ENCODE measurements around the gene USP38.
"Not testable (repeated sequence)": the region's sequence is repeated elsewhere in the genome, so short reads cannot be mapped to it uniquely, and the experiment has no call there.

Gene USP38

GRCh38 chr4:143203577-143203976 lies 18.9 kb downstream of the USP38 start:
- in situ Hi-C loops (cut with MboI; ENCODE audit: low sequenced_read_pairs), result no loop called here

GRCh38 chr4:143207555-143207954 lies 22.8 kb downstream of the USP38 start:
- in situ Hi-C loops (cut with MboI; ENCODE audit: low sequenced_read_pairs), result no loop called here

GRCh38 chr4:143212566-143212965 lies 27.8 kb downstream of the USP38 start:
- in situ Hi-C loops (cut with MboI; ENCODE audit: low sequenced_read_pairs), result no loop called here

- in situ Hi-C loops (cut with MboI; ENCODE audit: low sequenced_read_pairs), result no loop called here
Observed at GRCh38 chr4:143215873-143216272, 31.2 kb downstream of the USP38 start.

- in situ Hi-C loops (cut with MboI; ENCODE audit: low sequenced_read_pairs), result no loop called here
Observed at GRCh38 chr4:143224255-143224654, 39.5 kb downstream of the USP38 start.

GRCh38 chr4:143225167-143225566 lies 40.5 kb downstream of the USP38 start:
- in situ Hi-C loops (cut with MboI; ENCODE audit: low sequenced_read_pairs), result no loop called here

GRCh38 chr4:143230683-143231082 lies 46.0 kb downstream of the USP38 start:
- in situ Hi-C loops (cut with MboI; ENCODE audit: low sequenced_read_pairs), result no loop called here

- in situ Hi-C loops (cut with MboI; ENCODE audit: low sequenced_read_pairs), result no loop called here
Observed at GRCh38 chr4:143232277-143232676, 47.6 kb downstream of the USP38 start.

GRCh38 chr4:143234153-143234552 lies 49.4 kb downstream of the USP38 start:
- in situ Hi-C loops (cut with MboI; ENCODE audit: low sequenced_read_pairs), result no loop called here

- in situ Hi-C loops (cut with MboI; ENCODE audit: low sequenced_read_pairs), result not testable (repeated sequence)
Observed at GRCh38 chr4:143237195-143237594, 52.5 kb downstream of the USP38 start.

GRCh38 chr4:143240939-143241679 lies 56.4 kb downstream of the USP38 start:
- in situ Hi-C loops (cut with MboI; ENCODE audit: low sequenced_read_pairs), result no loop called here

- in situ Hi-C loops (cut with MboI; ENCODE audit: low sequenced_read_pairs), result no loop called here
Observed at GRCh38 chr4:143241892-143242291, 57.2 kb downstream of the USP38 start.

GRCh38 chr4:143243041-143243440 lies 58.3 kb downstream of the USP38 start:
- in situ Hi-C loops (cut with MboI; ENCODE audit: low sequenced_read_pairs), result no loop called here

GRCh38 chr4:143246977-143247376 lies 62.3 kb downstream of the USP38 start:
- in situ Hi-C loops (cut with MboI; ENCODE audit: low sequenced_read_pairs), result no loop called here

GRCh38 chr4:143247866-143248265 lies 63.1 kb downstream of the USP38 start:
- in situ Hi-C loops (cut with MboI; ENCODE audit: low sequenced_read_pairs), result no loop called here

- in situ Hi-C loops (cut with MboI; ENCODE audit: low sequenced_read_pairs), result no loop called here
Observed at GRCh38 chr4:143248827-143249226, 64.1 kb downstream of the USP38 start.

GRCh38 chr4:143250617-143251016 lies 65.9 kb downstream of the USP38 start:
- in situ Hi-C loops (cut with MboI; ENCODE audit: low sequenced_read_pairs), result no loop called here

- in situ Hi-C loops (cut with MboI; ENCODE audit: low sequenced_read_pairs), result no loop called here
Observed at GRCh38 chr4:143251348-143251747, 66.6 kb downstream of the USP38 start.

GRCh38 chr4:143251779-143252178 lies 67.1 kb downstream of the USP38 start:
- in situ Hi-C loops (cut with MboI; ENCODE audit: low sequenced_read_pairs), result no loop called here

GRCh38 chr4:143252478-143252877 lies 67.8 kb downstream of the USP38 start:
- in situ Hi-C loops (cut with MboI; ENCODE audit: low sequenced_read_pairs), result no loop called here

- in situ Hi-C loops (cut with MboI; ENCODE audit: low sequenced_read_pairs), result no loop called here
Observed at GRCh38 chr4:143253166-143253565, 68.4 kb downstream of the USP38 start.

GRCh38 chr4:143254491-143255226 lies 69.9 kb downstream of the USP38 start:
- in situ Hi-C loops (cut with MboI; ENCODE audit: low sequenced_read_pairs), result no loop called here
